Small intestine (tissue), 7 donors: ENCODE measurements around the gene PERM1. TPM values are rescaled to one million over a fixed set of nuclear protein-coding genes. Genes with fewer than 3 reads are reported as not detected.
A peak's percentile ranks its signal among the peaks of the same experiment; 100 is the strongest.
"Not testable (repeated sequence)": the region's sequence is repeated elsewhere in the genome, so short reads cannot be mapped to it uniquely, and the experiment has no call there.

ENCODE experiments used
- DNase-seq, 2 donors: peaks; one replicate each; pipeline versions ENCODE4 v3.0.0 to v3.0.0-alpha.2; 2013
- FAIRE-seq: peaks from 2 replicates; lab custom pipeline; 2012; peaks lifted over from hg19 to GRCh38; lab: Jason Lieb, UNC
- H3K27ac ChIP-seq, 3 donors: one replicate each; pipeline ENCODE4 v1.5.1; 2013; ENCODE audit warnings: low read length in 2 of 3, mild to moderate bottlenecking in 2 of 3, control low read depth in 1 of 3, inconsistent platforms in 1 of 3, low read depth in 1 of 3, moderate library complexity in 1 of 3
- H3K27me3 ChIP-seq, 3 donors: one replicate each; pipeline ENCODE4 v1.6.1; 2013; ENCODE audit warnings: low read length in 3 of 3, inconsistent platforms in 1 of 3; ENCODE audit not compliant: control insufficient read depth in 3 of 3, insufficient read depth in 3 of 3
- H3K36me3 ChIP-seq, 3 donors: one replicate each; pipeline ENCODE4 v1.6.1; 2013; ENCODE audit warnings: low read length in 3 of 3, inconsistent platforms in 1 of 3, low read depth in 1 of 3, mild to moderate bottlenecking in 1 of 3, moderate library complexity in 1 of 3; ENCODE audit not compliant: control insufficient read depth in 3 of 3, insufficient read depth in 2 of 3
- H3K4me1 ChIP-seq, 3 donors: one replicate each; pipeline ENCODE4 v1.6.1; 2013; ENCODE audit warnings: low read length in 2 of 3, inconsistent platforms in 1 of 3, low read depth in 1 of 3, mild to moderate bottlenecking in 1 of 3, moderate library complexity in 1 of 3; ENCODE audit not compliant: control insufficient read depth in 3 of 3, insufficient read depth in 2 of 3
- H3K4me3 ChIP-seq, 3 donors: one replicate each; pipeline ENCODE4 v1.5.1; 2013; ENCODE audit warnings: low read length in 3 of 3, control low read depth in 1 of 3, inconsistent platforms in 1 of 3, low read depth in 1 of 3, mild to moderate bottlenecking in 1 of 3, moderate library complexity in 1 of 3
- H3K9me3 ChIP-seq, 2 donors: one replicate each; pipeline ENCODE4 v1.6.1; 2013; ENCODE audit warnings: low read depth in 1 of 2, low read length in 1 of 2; ENCODE audit not compliant: control insufficient read depth in 2 of 2, insufficient read depth in 1 of 2
- WGBS, 3 donors: extraction: QIAGEN DNeasy Blood & Tissue Kit; methylation state at CpG; one replicate each; pipeline ENCODE4 v1.1.7; 2013; 5-methylcytosine and 5-hydroxymethylcytosine counted together
- polyA plus RNA-seq, 4 donors: library from polyadenylated mRNA; stranded (reverse) in 3 of 4; unstranded in 1 of 4; fragments of 200-250 nt in 3 of 4; fragments of 120-200 nt in 1 of 4; gene quantifications; one replicate each; pipeline versions ENCODE4 v1.2.1 to v1.2.3, GENCODE V29; 2013
- donor health status: healthy with polysubstance abuse.
- donor health status: control.
- donor health status: control.
- donor health status: Bipolar disorder and iron deficiency.
- donor health status: healthy.

PERM1 gene
- polyA plus RNA-seq, 4 donors: 0.22 to 1.6 (median 0.30) TPM; not detected in 1

- peaks cover 0 to 84% (median 13%) of the 10 kb centered on the region in 3 donors for H3K36me3 ChIP-seq
- FAIRE-seq, DNase-seq, H3K4me3 ChIP-seq, H3K9me3 ChIP-seq, H3K27ac ChIP-seq: not testable (repeated sequence)
- WGBS, 3 donors: 91 to 93% (median 93%) methylated on average over 13 of the region's 13 CpGs
- H3K4me1 ChIP-seq: peaks cover 0 to 18% (median 0%) of the 10 kb centered on the region in 3 donors
- peaks cover 0 to 17% (median 8%) of the 10 kb centered on the region in 3 donors for H3K27me3 ChIP-seq
Observed at GRCh38 chr1:946811-947210, 35.1 kb downstream of the PERM1 start.

GRCh38 chr1:945688-946556 lies 36.0 kb downstream of the PERM1 start:
- WGBS, 3 donors: 76 to 87% (median 86%) methylated on average over 29 of the region's 29 CpGs
- Histone ChIP-seq H3K36me3 (peaks cover 0 to 75% (median 9%) of the 10 kb centered on the region in 3 donors), H3K27ac (no peak overlapping the region), H3K4me3 (no peak overlapping the region), H3K27me3 (peaks cover 0 to 23% (median 11%) of the 10 kb centered on the region in 3 donors), H3K4me1 (peaks cover 0 to 24% (median 0%) of the 10 kb centered on the region in 3 donors), H3K9me3 (no peaks in the 10 kb centered on the region)
- DNase-seq (no peak), FAIRE-seq (no peak)

GRCh38 chr1:944341-945325 lies 37.3 kb downstream of the PERM1 start:
- Histone ChIP-seq H3K4me1 (peaks cover 0 to 32% (median 2%) of the 10 kb centered on the region in 3 donors), H3K27me3 (peaks cover 4 to 34% (median 17%) of the 10 kb centered on the region in 3 donors), H3K27ac (peak overlapping the region in 1 of 3 donors; percentile 51), H3K36me3 (peaks cover 0 to 62% (median 9%) of the 10 kb centered on the region in 3 donors), H3K4me3 (no peak overlapping the region), H3K9me3 (no peaks in the 10 kb centered on the region)
- WGBS, 3 donors: 64 to 77% (median 73%) methylated on average over 28 of the region's 28 CpGs
- no peak for FAIRE-seq
- DNase-seq: no peak

GRCh38 chr1:943545-944340 lies 38.1 kb downstream of the PERM1 start:
- FAIRE-seq: no peak
- peaks cover 0 to 40% (median 2%) of the 10 kb centered on the region in 3 donors for H3K4me1 ChIP-seq
- WGBS, 3 donors: 59 to 67% (median 61%) methylated on average over 24 to 27 of the region's 27 CpGs

GRCh38 chr1:942864-943533 lies 38.9 kb downstream of the PERM1 start:
- FAIRE-seq: no peak
- Histone ChIP-seq H3K4me3 (peak overlapping the region in 1 of 3 donors; percentile 50), H3K36me3 (peaks cover 0 to 46% (median 9%) of the 10 kb centered on the region in 3 donors), H3K27ac (peak overlapping the region in 2 of 3 donors; percentile 51 to 57), H3K27me3 (peaks cover 6 to 51% (median 20%) of the 10 kb centered on the region in 3 donors), H3K4me1 (peaks cover 0 to 42% (median 2%) of the 10 kb centered on the region in 3 donors), H3K9me3 (no peaks in the 10 kb centered on the region)
- 5 to 14% (median 8%) methylated on average over 26 to 27 of the region's 27 CpGs for WGBS, 3 donors
- no peak for DNase-seq

More at GRCh38 chr1:943545-944340, 38.1 kb downstream of the PERM1 start:
- peaks cover 4 to 43% (median 20%) of the 10 kb centered on the region in 3 donors for H3K27me3 ChIP-seq
- H3K27ac ChIP-seq: peak overlapping the region in 2 of 3 donors; percentile 51 to 67
- H3K9me3 ChIP-seq: no peaks in the 10 kb centered on the region
- no peak overlapping the region for H3K4me3 ChIP-seq
- peaks cover 0 to 53% (median 9%) of the 10 kb centered on the region in 3 donors for H3K36me3 ChIP-seq
- DNase-seq: no peak

- Histone ChIP-seq H3K36me3 (peaks cover 0 to 40% (median 3%) of the 10 kb centered on the region in 3 donors), H3K27me3 (peaks cover 8 to 57% (median 20%) of the 10 kb centered on the region in 3 donors), H3K4me1 (peaks cover 0 to 42% (median 2%) of the 10 kb centered on the region in 3 donors), H3K27ac (peak overlapping the region in 2 of 3 donors; percentile 41 to 57), H3K9me3 (no peaks in the 10 kb centered on the region), H3K4me3 (peak overlapping the region in 2 of 3 donors; percentile 35 to 50)
- WGBS, 3 donors: 0 to 1% (median 1%) methylated on average over 19 to 48 of the region's 48 CpGs
- FAIRE-seq: no peak
- no peak for DNase-seq
Observed at GRCh38 chr1:942411-942821, 39.5 kb downstream of the PERM1 start.
